Measurements from ENCODE around the gene DCXR. TPM values are rescaled to one million over a fixed set of nuclear protein-coding genes. Genes with fewer than 3 reads are reported as not detected.

The DCXR gene
- total and polyA plus RNA-seq, 2 of the 13 experiments (the other 11 are each of a cell fraction or from before 2014, with no cell fraction given): 287 to 311 TPM

- TF ChIP-seq ZNF292 (CRISPR knock-in tag; IDR thresholded peaks at IDR 0.05; ENCODE audit: borderline replicate concordance, low read depth): 0 out of 2 replicates have a peak, but pooled peaks have one; percentile 14
- peak; percentile 10; the same call in 1 of the 2 replicates for TF ChIP-seq ZNF598 (CRISPR knock-in tag; IDR thresholded peaks at IDR 0.05; ENCODE audit: borderline replicate concordance)
- 0 out of 2 replicates have a peak, but pooled peaks have one; percentile 58 for TF ChIP-seq ZNF136 (CRISPR knock-in tag; IDR thresholded peaks at IDR 0.05; ENCODE audit: low read depth)
- peak; percentile 84; the same call in 1 of the 2 replicates for TF ChIP-seq TERF1 (CRISPR knock-in tag; IDR thresholded peaks at IDR 0.05)
- peak; percentile 83; the same call in 1 of the 2 replicates for TF ChIP-seq HIC2 (CRISPR knock-in tag; IDR thresholded peaks at IDR 0.05; ENCODE audit: low read depth)
- peak; percentile 53; the same call in 1 of the 2 replicates for TF ChIP-seq MXD1 (CRISPR knock-in tag; IDR thresholded peaks at IDR 0.05)
- TF ChIP-seq SSRP1 (CRISPR knock-in tag; IDR thresholded peaks at IDR 0.05): peak; percentile 99
- peak; percentile 54 for TF ChIP-seq ZNF407 (CRISPR knock-in tag; IDR thresholded peaks at IDR 0.05; ENCODE audit: not compliant biosample characterization)
- TF ChIP-seq MZF1 (CRISPR knock-in tag; IDR thresholded peaks at IDR 0.05; ENCODE audit: borderline replicate concordance): peak; percentile 96
- TF ChIP-seq ZIK1 (CRISPR knock-in tag; IDR thresholded peaks at IDR 0.05; ENCODE audit: borderline replicate concordance, low read depth): peak; percentile 78; the same call in 1 of the 2 replicates
- peak; percentile 21; the same call in 1 of the 2 replicates for TF ChIP-seq CCDC6 (CRISPR knock-in tag; IDR thresholded peaks at IDR 0.05)
- TF ChIP-seq ZNF225 (CRISPR knock-in tag; IDR thresholded peaks at IDR 0.05): peak; percentile 58
- TF ChIP-seq ZSCAN9 (CRISPR knock-in tag; IDR thresholded peaks at IDR 0.05; ENCODE audit: borderline replicate concordance): 0 out of 2 replicates have a peak, but pooled peaks have one; percentile 17
- TF ChIP-seq E2F2 (CRISPR knock-in tag; IDR thresholded peaks at IDR 0.05; ENCODE audit: borderline replicate concordance): peak; percentile 40; the same call in 1 of the 2 replicates
Measured at GRCh38 chr17:81993729-81994592, 43.5 kb downstream of the DCXR start (continued).
